Stimulated activated naive CD8-positive, alpha-beta T cell treated with anti-CD3 and anti-CD28 coated beads, Interleukin-15, Interleukin-2, amounts not matched to agents 100 ng/mL and 50 ng/mL, for 24 hours (primary cell): Measurements from ENCODE around the gene IPPK.

Experiments
- H3K27ac Mint-ChIP-seq: one replicate; pipeline ENCODE4 v1.8.0; 2021; ENCODE audit warnings: mild to moderate bottlenecking, mixed read lengths
- H3K27me3 Mint-ChIP-seq: one replicate; pipeline ENCODE4 v1.8.0; 2021; ENCODE audit warnings: mixed read lengths
- H3K36me3 Mint-ChIP-seq: one replicate; pipeline ENCODE4 v1.8.0; 2021; ENCODE audit warnings: low read depth, mixed read lengths
- H3K4me1 Mint-ChIP-seq: one replicate; pipeline ENCODE4 v1.8.0; 2021; ENCODE audit warnings: low read depth, mixed read lengths
- H3K4me3 Mint-ChIP-seq: one replicate; pipeline ENCODE4 v1.8.0; 2021; ENCODE audit warnings: mild to moderate bottlenecking, mixed read lengths
- H3K9me3 Mint-ChIP-seq: one replicate; pipeline ENCODE4 v1.8.0; 2021; ENCODE audit warnings: mixed read lengths

Gene IPPK

GRCh38 chr9:92610470-92611420 is 59.2 kb downstream of the IPPK start:
- Mint-ChIP-seq H3K27ac (no peak overlapping the region), H3K27me3 (no peaks in the 10 kb centered on the region), H3K36me3 (peaks cover 36% of the 10 kb centered on the region), H3K9me3 (no peaks in the 10 kb centered on the region), H3K4me3 (no peak overlapping the region), H3K4me1 (no peaks in the 10 kb centered on the region)

GRCh38 chr9:92608909-92609445 is 61.0 kb downstream of the IPPK start:
- H3K36me3 Mint-ChIP-seq = peaks cover 18% of the 10 kb centered on the region
- H3K9me3 Mint-ChIP-seq = peaks cover 2% of the 10 kb centered on the region
- no peaks in the 10 kb centered on the region for H3K27me3 Mint-ChIP-seq
- H3K27ac Mint-ChIP-seq = no peak overlapping the region
- no peak overlapping the region for H3K4me3 Mint-ChIP-seq
- no peaks in the 10 kb centered on the region for H3K4me1 Mint-ChIP-seq

DNA sequence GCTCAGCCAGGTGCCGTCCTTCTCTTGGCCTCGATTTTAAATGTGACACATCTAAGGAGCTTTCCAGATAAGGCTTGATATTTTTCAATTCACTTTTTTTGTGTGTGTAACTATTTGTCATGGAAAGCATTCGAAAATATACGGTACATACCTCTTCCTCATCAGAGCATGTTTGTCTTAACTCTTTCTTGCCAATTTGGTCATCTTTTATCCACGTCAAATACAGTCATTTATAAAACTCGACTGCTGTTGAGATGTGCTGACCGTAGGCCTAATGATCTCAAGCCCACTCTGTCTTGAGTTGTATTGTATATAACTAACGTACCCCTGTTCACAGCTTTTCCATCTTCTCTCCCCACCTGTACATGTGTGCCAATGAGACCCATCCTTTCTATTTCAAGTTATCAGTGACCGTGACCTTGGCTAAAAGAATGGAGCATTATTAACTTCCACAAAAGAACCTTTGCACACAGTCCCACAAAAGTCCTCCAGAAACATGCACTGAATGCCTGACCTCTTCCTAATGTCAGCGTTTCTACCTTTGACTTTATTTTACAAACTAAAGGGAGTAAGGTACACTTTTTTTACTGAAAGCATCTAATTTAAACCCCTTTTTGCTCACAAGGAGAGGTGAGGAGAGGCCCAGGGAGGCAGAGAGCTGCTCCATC is 61.6 kb downstream of the IPPK start:
- Mint-ChIP-seq H3K27ac (no peak overlapping the region), H3K27me3 (no peaks in the 10 kb centered on the region), H3K4me1 (no peaks in the 10 kb centered on the region), H3K9me3 (peaks cover 7% of the 10 kb centered on the region), H3K36me3 (peaks cover 14% of the 10 kb centered on the region), H3K4me3 (no peak overlapping the region)

DNA sequence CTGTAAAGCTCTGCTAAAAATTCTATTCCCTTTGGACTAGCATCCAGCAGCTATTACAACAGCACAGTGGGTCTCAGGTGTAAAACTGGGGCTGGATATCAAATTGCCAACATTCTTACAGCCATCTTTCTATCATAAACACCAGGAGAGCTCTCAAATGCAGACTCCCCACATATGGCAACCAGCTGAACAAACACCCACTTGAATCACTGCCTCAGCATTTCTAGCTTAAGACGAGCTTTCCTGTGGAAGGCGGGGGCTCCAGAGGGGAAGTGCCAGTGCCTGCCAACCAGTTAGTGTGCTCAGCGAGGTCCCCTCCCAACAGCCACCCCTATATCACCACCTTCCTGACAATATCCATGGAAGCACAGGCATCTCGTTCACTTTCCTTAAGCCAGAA is 62.2 kb downstream of the IPPK start:
- Mint-ChIP-seq H3K36me3 (peaks cover 14% of the 10 kb centered on the region), H3K4me3 (no peak overlapping the region), H3K4me1 (no peaks in the 10 kb centered on the region), H3K9me3 (peaks cover 7% of the 10 kb centered on the region), H3K27me3 (no peaks in the 10 kb centered on the region), H3K27ac (no peak overlapping the region)

DNA sequence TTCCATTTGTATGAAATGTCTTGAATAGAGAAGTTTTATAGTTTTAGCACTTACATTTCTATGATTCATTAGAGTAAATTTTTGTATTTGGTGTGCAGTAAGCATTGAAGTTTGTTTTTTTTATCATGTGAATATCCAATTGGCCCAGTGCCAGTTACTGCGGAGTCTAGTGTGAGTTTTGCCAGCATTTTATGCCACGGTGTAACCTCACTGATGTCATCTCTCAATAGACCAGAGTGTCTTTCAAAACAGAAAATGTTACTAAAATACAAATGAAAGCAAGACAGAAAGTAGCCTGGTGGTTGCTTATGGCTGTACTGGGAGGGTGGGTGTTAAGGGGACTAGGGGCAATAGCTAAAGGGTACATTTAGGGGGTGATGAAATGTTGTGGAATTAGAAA is 62.8 kb downstream of the IPPK start:
- Mint-ChIP-seq H3K27me3 (no peaks in the 10 kb centered on the region), H3K4me1 (no peaks in the 10 kb centered on the region), H3K27ac (no peak overlapping the region), H3K9me3 (peaks cover 7% of the 10 kb centered on the region), H3K4me3 (no peak overlapping the region), H3K36me3 (peaks cover 9% of the 10 kb centered on the region)

GRCh38 chr9:92605224-92605623 is 64.7 kb downstream of the IPPK start:
- Mint-ChIP-seq H3K36me3 (no peaks in the 10 kb centered on the region), H3K4me1 (no peaks in the 10 kb centered on the region), H3K27me3 (no peaks in the 10 kb centered on the region), H3K9me3 (peaks cover 7% of the 10 kb centered on the region), H3K27ac (no peak overlapping the region), H3K4me3 (no peak overlapping the region)

GRCh38 chr9:92603990-92604389 is 65.9 kb downstream of the IPPK start:
- Mint-ChIP-seq H3K27me3 (no peaks in the 10 kb centered on the region), H3K4me1 (no peaks in the 10 kb centered on the region), H3K36me3 (no peaks in the 10 kb centered on the region), H3K9me3 (peaks cover 7% of the 10 kb centered on the region), H3K4me3 (no peak overlapping the region), H3K27ac (no peak overlapping the region)

- no peak overlapping the region for H3K4me3 Mint-ChIP-seq
- H3K9me3 Mint-ChIP-seq = peaks cover 7% of the 10 kb centered on the region
- no peaks in the 10 kb centered on the region for H3K36me3 Mint-ChIP-seq
- no peak overlapping the region for H3K27ac Mint-ChIP-seq
- H3K27me3 Mint-ChIP-seq = no peaks in the 10 kb centered on the region
- H3K4me1 Mint-ChIP-seq = no peaks in the 10 kb centered on the region
Measured at GRCh38 chr9:92603100-92603499, 66.8 kb downstream of the IPPK start.

DNA sequence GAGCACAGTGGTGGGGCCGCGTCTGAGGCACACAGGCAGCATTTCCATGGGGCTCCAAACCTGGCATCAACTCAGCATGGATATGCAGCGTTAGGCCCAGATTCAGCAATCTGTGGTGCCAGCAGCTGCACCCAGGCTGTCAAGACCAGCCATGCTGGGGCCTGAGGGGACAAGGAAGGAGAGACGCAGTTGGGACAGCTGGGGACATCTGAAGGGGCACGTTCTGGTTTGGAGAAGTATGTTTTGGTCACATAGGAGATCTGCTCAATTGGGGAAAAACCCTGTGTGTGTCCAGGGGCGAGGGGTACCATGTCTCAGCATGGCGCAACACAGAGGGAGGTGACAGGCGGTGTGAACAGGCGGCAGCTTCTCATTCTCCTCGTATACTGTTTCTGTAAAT is 67.5 kb downstream of the IPPK start:
- Mint-ChIP-seq H3K4me1 (no peaks in the 10 kb centered on the region), H3K36me3 (no peaks in the 10 kb centered on the region), H3K4me3 (no peak overlapping the region), H3K27me3 (no peaks in the 10 kb centered on the region), H3K27ac (no peak overlapping the region), H3K9me3 (peaks cover 7% of the 10 kb centered on the region)

- no peak overlapping the region for H3K27ac Mint-ChIP-seq
- H3K36me3 Mint-ChIP-seq = no peaks in the 10 kb centered on the region
- H3K4me3 Mint-ChIP-seq = no peak overlapping the region
- no peaks in the 10 kb centered on the region for H3K4me1 Mint-ChIP-seq
- H3K9me3 Mint-ChIP-seq = peaks cover 7% of the 10 kb centered on the region
- no peaks in the 10 kb centered on the region for H3K27me3 Mint-ChIP-seq
Measured at GRCh38 chr9:92601451-92601850, 68.5 kb downstream of the IPPK start.

DNA sequence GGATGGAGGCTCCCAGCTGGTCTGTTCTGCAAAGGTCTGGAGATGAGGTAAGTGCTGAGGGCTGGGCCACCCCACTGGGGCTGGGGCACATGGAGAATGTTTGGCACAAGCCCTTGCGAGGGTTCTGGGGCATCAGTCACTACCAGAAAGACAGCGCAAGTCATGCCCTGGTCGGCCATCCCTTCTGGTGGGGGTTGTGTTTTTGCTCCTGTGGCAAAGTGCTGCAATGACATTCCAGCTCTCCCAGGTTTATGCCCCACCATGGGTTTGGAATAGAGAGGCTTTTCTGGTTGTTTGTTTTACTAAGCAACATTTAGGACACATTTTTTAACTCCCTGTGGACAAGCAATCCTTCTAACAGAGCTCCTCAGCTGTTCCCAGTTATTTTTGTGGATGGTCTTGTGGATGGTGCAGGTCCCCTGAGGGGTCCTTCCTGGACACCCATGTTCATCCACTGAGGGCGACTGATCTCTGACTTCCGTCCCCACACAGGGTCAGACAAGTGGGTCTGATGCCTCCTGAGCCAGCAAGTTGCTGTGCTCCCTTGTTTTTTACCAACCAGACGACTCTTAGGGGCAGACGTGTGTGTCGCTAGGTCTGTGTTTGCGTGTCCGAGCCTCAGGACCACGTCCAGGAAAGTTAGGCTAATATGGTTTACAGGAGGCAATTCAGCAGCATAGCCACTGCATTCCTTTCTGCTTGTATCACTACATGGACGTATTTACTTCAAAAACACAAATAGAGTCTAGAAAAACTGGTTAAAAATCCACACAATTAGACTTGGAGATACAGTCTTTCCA is 69.3 kb downstream of the IPPK start:
- Mint-ChIP-seq H3K36me3 (no peaks in the 10 kb centered on the region), H3K4me1 (no peaks in the 10 kb centered on the region), H3K4me3 (no peak overlapping the region)

GRCh38 chr9:92599938-92600461 is 69.9 kb downstream of the IPPK start:
- Mint-ChIP-seq H3K9me3 (peaks cover 7% of the 10 kb centered on the region), H3K27me3 (no peaks in the 10 kb centered on the region), H3K36me3 (no peaks in the 10 kb centered on the region), H3K27ac (no peak overlapping the region), H3K4me1 (no peaks in the 10 kb centered on the region), H3K4me3 (no peak overlapping the region)

More for the DNA sequence above, 69.3 kb downstream of the IPPK start:
- Mint-ChIP-seq H3K27ac (no peak overlapping the region), H3K9me3 (peaks cover 7% of the 10 kb centered on the region), H3K27me3 (no peaks in the 10 kb centered on the region)

GRCh38 chr9:92598382-92598781 is 71.5 kb downstream of the IPPK start:
- no peak overlapping the region for H3K4me3 Mint-ChIP-seq
- no peaks in the 10 kb centered on the region for H3K27me3 Mint-ChIP-seq
- no peaks in the 10 kb centered on the region for H3K9me3 Mint-ChIP-seq
- no peaks in the 10 kb centered on the region for H3K36me3 Mint-ChIP-seq
- no peaks in the 10 kb centered on the region for H3K4me1 Mint-ChIP-seq
- no peak overlapping the region for H3K27ac Mint-ChIP-seq

DNA sequence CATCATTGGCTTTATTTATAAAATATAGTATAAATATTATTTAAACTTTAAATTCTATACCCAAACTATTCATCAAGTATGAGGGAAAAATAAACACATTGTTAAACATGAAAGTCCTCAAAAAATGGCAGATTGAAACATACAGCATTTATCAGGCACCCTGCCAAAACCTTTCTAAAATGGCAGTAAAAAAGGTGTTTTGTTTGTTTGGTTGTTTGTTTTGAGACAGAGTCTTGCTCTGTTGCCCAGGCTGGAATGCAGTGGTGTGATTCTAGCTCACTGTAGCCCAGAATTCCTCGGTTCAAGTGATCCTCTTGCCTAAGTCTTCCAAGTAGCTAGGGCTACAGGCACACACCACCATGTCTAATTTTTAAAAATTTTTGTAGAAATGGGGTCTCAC is 74.0 kb downstream of the IPPK start:
- Mint-ChIP-seq H3K4me3 (no peak overlapping the region), H3K27me3 (no peaks in the 10 kb centered on the region), H3K27ac (no peak overlapping the region), H3K4me1 (no peaks in the 10 kb centered on the region), H3K9me3 (no peaks in the 10 kb centered on the region), H3K36me3 (no peaks in the 10 kb centered on the region)
